H1 (cell line): Measurements from ENCODE around the gene RIMS1. TPM values are rescaled to one million over a fixed set of nuclear protein-coding genes. Genes with fewer than 3 reads are reported as not detected.

Experiments used
- CTCF ChIA-PET: fragments of 300-600 bp; sonication (Branson Sonifier 250); formaldehyde crosslinking; loops from one replicate; lab custom pipeline; 2021; ENCODE audit not compliant: partially characterized antibody; lab: Charles Lee
- POLR2A ChIA-PET: fragments of 300-600 bp; sonication (Branson Sonifier 250); formaldehyde crosslinking; loops from one replicate; lab custom pipeline; 2021; ENCODE audit warnings: inconsistent platforms; ENCODE audit not compliant: partially characterized antibody; lab: Charles Lee
- DNase-seq, 2 experiments: peaks; one replicate each; pipeline versions ENCODE4 v3.0.0 to v3.0.0-alpha.2; 2010 to 2022; ENCODE audit warnings: low spot score in 2 of 2, low read depth in 1 of 2, mixed read lengths in 1 of 2
- FAIRE-seq: peaks from 2 replicates; lab custom pipeline; 2011; peaks lifted over from hg19 to GRCh38; lab: Jason Lieb, UNC
- H2AFZ ChIP-seq: 2 replicates; pipeline ENCODE4 v1.8.1; 2012; ENCODE audit warnings: low read length, inconsistent platforms
- H2AK5ac ChIP-seq: 2 replicates; pipeline ENCODE4 v1.6.1; 2013; ENCODE audit warnings: low read depth, low read length
- H2BK120ac ChIP-seq: replicated peaks from 2 replicates; pipeline ENCODE3; 2013; ENCODE audit warnings: low read depth, low read length, inconsistent platforms
- H2BK12ac ChIP-seq: 2 replicates; pipeline ENCODE4 v1.6.1; 2013; ENCODE audit warnings: low read depth, low read length
- H2BK15ac ChIP-seq: 2 replicates; pipeline ENCODE4 v1.6.1; 2013; ENCODE audit warnings: low read length
- H2BK20ac ChIP-seq: 2 replicates; pipeline ENCODE4 v1.6.1; 2013; ENCODE audit warnings: low read length
- H2BK5ac ChIP-seq: 2 replicates; pipeline ENCODE4 v1.6.1; 2013; ENCODE audit warnings: low read depth, low read length
- H3K14ac ChIP-seq: 2 replicates; pipeline ENCODE4 v1.6.1; 2013; ENCODE audit warnings: inconsistent platforms; ENCODE audit not compliant: insufficient read length
- H3K18ac ChIP-seq: 2 replicates; pipeline ENCODE4 v1.6.1; 2013; ENCODE audit warnings: low read length; ENCODE audit errors: extremely low read depth
- H3K23ac ChIP-seq: 2 replicates; pipeline ENCODE4 v1.6.1; 2013; ENCODE audit warnings: inconsistent platforms; ENCODE audit not compliant: insufficient read length
- H3K23me2 ChIP-seq: 2 replicates; pipeline ENCODE4 v1.6.1; 2013; ENCODE audit warnings: low read depth, low read length
- H3K27ac ChIP-seq: 2 replicates; pipeline ENCODE4 v1.6.1; 2011; ENCODE audit warnings: low read depth, low read length, inconsistent platforms
- H3K27me3 ChIP-seq, 4 experiments: replicated peaks in 1 of 4; 1 replicate in 1 of 4; 2 replicates in 3 of 4; pipeline versions ENCODE4 v1.6.1 to v1.8.1; 2011 to 2013; ENCODE audit warnings: low read length in 3 of 4, mild to moderate bottlenecking in 3 of 4, inconsistent platforms in 2 of 4, mixed read lengths in 2 of 4, moderate library complexity in 1 of 4; ENCODE audit not compliant: control insufficient read depth in 3 of 4, insufficient read depth in 3 of 4; ENCODE audit errors: extremely low read depth in 1 of 4
- H3K36me3 ChIP-seq, 4 experiments: 2 replicates each; pipeline versions ENCODE4 v1.6.1 to v1.8.1; 2011 to 2013; ENCODE audit warnings: mild to moderate bottlenecking in 4 of 4, low read length in 3 of 4, moderate library complexity in 2 of 4, control low read depth in 1 of 4, inconsistent platforms in 1 of 4; ENCODE audit not compliant: insufficient read depth in 4 of 4, control insufficient read depth in 2 of 4
- H3K4ac ChIP-seq: replicated peaks from 2 replicates; pipeline ENCODE3; 2013; ENCODE audit warnings: low read length, low read depth, mixed read lengths, inconsistent platforms; ENCODE audit not compliant: insufficient read length
- H3K4me1 ChIP-seq, 4 experiments: replicated peaks in 1 of 4; 1 replicate in 1 of 4; 2 replicates in 3 of 4; pipeline versions ENCODE4 v1.6.1 to v1.8.1; 2011 to 2013; ENCODE audit warnings: low read length in 3 of 4, inconsistent platforms in 2 of 4, mixed read lengths in 1 of 4; ENCODE audit not compliant: insufficient read depth in 4 of 4, control insufficient read depth in 3 of 4
- H3K4me2 ChIP-seq, 2 experiments: 2 replicates each; pipeline versions ENCODE4 v1.6.1 to v1.8.1; 2011 to 2013; ENCODE audit warnings: low read depth in 2 of 2, low read length in 2 of 2, control low read depth in 1 of 2, inconsistent platforms in 1 of 2, mild to moderate bottlenecking in 1 of 2; ENCODE audit not compliant: insufficient read depth in 1 of 2
- H3K4me3 ChIP-seq, 4 experiments: fragments of 200-600, 300-600 bp in 1 of 4; sonication (generic), shearing (Covaris generic), sonication (Bioruptor Twin) in 1 of 4; 2 replicates each; pipeline versions ENCODE4 v1.5.1 to v1.8.1; 2011 to 2016; ENCODE audit warnings: low read length in 4 of 4, low read depth in 3 of 4, control low read depth in 2 of 4, inconsistent platforms in 2 of 4, mild to moderate bottlenecking in 2 of 4, mixed read lengths in 1 of 4, moderate library complexity in 1 of 4; ENCODE audit not compliant: insufficient read depth in 2 of 4; ENCODE audit errors: extremely low read depth in 1 of 4
- H3K56ac ChIP-seq: replicated peaks from 2 replicates; pipeline ENCODE3; 2013; ENCODE audit warnings: low read depth, mild to moderate bottlenecking, mixed read lengths, low read length, inconsistent platforms; ENCODE audit not compliant: insufficient read length
- H3K79me1 ChIP-seq: 2 replicates; pipeline ENCODE4 v1.6.1; 2013; ENCODE audit warnings: low read depth, low read length, control low read depth
- H3K79me2 ChIP-seq, 2 experiments: 2 replicates each; pipeline versions ENCODE4 v1.6.1 to v1.8.1; 2012 to 2013; ENCODE audit warnings: low read length in 2 of 2, mild to moderate bottlenecking in 2 of 2, inconsistent platforms in 1 of 2; ENCODE audit not compliant: insufficient read depth in 2 of 2, control insufficient read depth in 1 of 2
- H3K9ac ChIP-seq, 4 experiments: replicated peaks in 1 of 4; 1 replicate in 1 of 4; 2 replicates in 3 of 4; pipeline versions ENCODE4 v1.6.1 to v1.8.1; 2011 to 2013; ENCODE audit warnings: low read depth in 3 of 4, low read length in 3 of 4, control low read depth in 2 of 4, mild to moderate bottlenecking in 2 of 4, moderate library complexity in 2 of 4, inconsistent platforms in 1 of 4; ENCODE audit errors: extremely low read depth in 1 of 4
- H3K9me3 ChIP-seq, 2 experiments: 2 replicates each; pipeline versions ENCODE4 v1.6.1 to v1.8.1; 2012 to 2013; ENCODE audit warnings: mild to moderate bottlenecking in 2 of 2, moderate library complexity in 2 of 2, control low read depth in 1 of 2, inconsistent platforms in 1 of 2, low read depth in 1 of 2, low read length in 1 of 2, mixed read lengths in 1 of 2; ENCODE audit not compliant: insufficient read depth in 2 of 2
- H4K20me1 ChIP-seq, 2 experiments: replicated peaks in 1 of 2; 2 replicates each; pipeline versions ENCODE3 to v1.8.1; 2011 to 2013; ENCODE audit warnings: inconsistent platforms in 2 of 2, low read length in 2 of 2, mild to moderate bottlenecking in 1 of 2; ENCODE audit not compliant: insufficient read depth in 2 of 2, control insufficient read depth in 1 of 2
- H4K5ac ChIP-seq: 2 replicates; pipeline ENCODE4 v1.6.1; 2013; ENCODE audit warnings: low read length, low read depth, mixed read lengths, inconsistent platforms; ENCODE audit not compliant: insufficient read length
- H4K8ac ChIP-seq: 2 replicates; pipeline ENCODE4 v1.8.0; 2013; ENCODE audit warnings: mild to moderate bottlenecking, moderate library complexity, low read length, inconsistent platforms; ENCODE audit not compliant: insufficient read depth; ENCODE audit errors: extremely low read depth
- H4K91ac ChIP-seq: replicated peaks from 2 replicates; pipeline ENCODE3; 2013; ENCODE audit warnings: low read length, mixed read lengths, inconsistent platforms; ENCODE audit not compliant: insufficient read length
- ATF2 ChIP-seq: IDR thresholded peaks from 2 replicates; pipeline ENCODE4 v1.6.1; 2012; ENCODE audit warnings: low read length, inconsistent platforms
- CEBPB ChIP-seq: IDR thresholded peaks from 2 replicates; pipeline ENCODE4 v1.6.1; 2012; ENCODE audit warnings: low read depth, low read length
- CHD1 ChIP-seq: IDR thresholded peaks from 2 replicates; pipeline ENCODE4 v1.6.1; 2012; ENCODE audit warnings: low read depth, low read length, improper control_type of control experiment
- PHF8 ChIP-seq: fragments of 200-600 bp; sonication (generic); conservative IDR thresholded peaks from 2 replicates; pipeline ENCODE4 v1.7.1; 2012; ENCODE audit warnings: low read depth, mild to moderate bottlenecking, inconsistent platforms, low read length, moderate library complexity
- SIX5 ChIP-seq: IDR thresholded peaks from 2 replicates; pipeline ENCODE4 v1.6.1; 2011; ENCODE audit warnings: mild to moderate bottlenecking, low read depth, low read length
- TEAD4 ChIP-seq: IDR thresholded peaks from 2 replicates; pipeline ENCODE4 v1.6.1; 2012; ENCODE audit warnings: low read depth, low read length, inconsistent platforms, mixed read lengths
- ZNF274 ChIP-seq: IDR thresholded peaks from 2 replicates; pipeline ENCODE4 v1.7.0; 2012; ENCODE audit warnings: low read length, borderline replicate concordance; ENCODE audit errors: extremely low read depth
- WGBS, 2 experiments: shearing (Covaris generic) in 1 of 2; methylation state at CpG; one replicate each; pipeline versions ENCODE4 v1.1.6 to v1.1.7; 2013 to 2015; ENCODE audit warnings: low lambda C conversion rate in 2 of 2, mixed read lengths in 2 of 2, inconsistent platforms in 1 of 2, low coverage in 1 of 2, missing lambda C conversion rate in 1 of 2; ENCODE audit not compliant: insufficient replicate concordance in 2 of 2, insufficient coverage in 1 of 2, insufficient read length in 1 of 2; ENCODE audit errors: extremely low coverage in 1 of 2, missing lambda C conversion rate in 1 of 2; 5-methylcytosine and 5-hydroxymethylcytosine counted together
- polyA plus RNA-seq, 7 experiments: library from polyadenylated mRNA; depleted of rRNA in 3 of 7; stranded (reverse) in 5 of 7; unstranded in 2 of 7; fragments of >200 nt in 5 of 7; fragments of 200-250 nt in 2 of 7; gene quantifications; 1 replicate in 5 of 7; 2 replicates in 1 of 7; 4 replicates in 1 of 7; pipeline versions ENCODE4 v1.2.1 to v1.2.3, GENCODE V29; 2011 to 2013; ENCODE audit warnings: missing spikeins in 2 of 7, mixed read lengths in 2 of 7
- total RNA-seq: library from RNA; stranded (reverse); fragmentation: NEBNext Ultra II Directional; extraction: Animal tissue kit (Norgen Biotek cat#: 25700); gene quantifications from 2 replicates; pipeline ENCODE4 v1.2.1, GENCODE V29; 2021

RIMS1 gene
- total and polyA plus RNA-seq, 2 of the 8 experiments (the other 6 are each of a cell fraction or from before 2014, with no cell fraction given), result 0.63 to 2.3 TPM

GRCh38 chr6:72149715-72150114 is 263.4 kb downstream of the RIMS1 start:
- Histone ChIP-seq H3K18ac (no peak overlapping the region), H3K27me3 (no peaks in the 10 kb centered on the region; a peak in 1 of 7 replicates), H3K79me2 (no peaks in the 10 kb centered on the region), H3K9ac (no peak overlapping the region), H3K4me2 (no peak overlapping the region), H3K4me3 (no peak overlapping the region), H3K56ac (no peak overlapping the region), H4K5ac (no peak overlapping the region), H2BK15ac (no peak overlapping the region), H2BK120ac (no peak overlapping the region), H2AFZ (no peak overlapping the region), H3K4me1 (peaks cover 0 to 4% (median under 1%) of the 10 kb centered on the region in 4 experiments; a peak in 3 of 7 replicates), H2BK5ac (no peak overlapping the region), H3K36me3 (peaks cover 0 to 3% (median 1%) of the 10 kb centered on the region in 4 experiments; a peak in 3 of 8 replicates), H3K14ac (no peak overlapping the region), H2BK20ac (no peak overlapping the region), H4K20me1 (no peaks in the 10 kb centered on the region), H4K8ac (no peak overlapping the region; the same call in 1 of the 2 replicates), H2BK12ac (no peak overlapping the region), H3K23me2 (no peaks in the 10 kb centered on the region), H3K4ac (no peak overlapping the region), H3K79me1 (no peaks in the 10 kb centered on the region), H3K9me3 (peaks cover 27 to 30% of the 10 kb centered on the region in 2 experiments), H3K23ac (no peak overlapping the region), H2AK5ac (no peak overlapping the region), H4K91ac (no peak overlapping the region), H3K27ac (no peak overlapping the region)
- CTCF ChIA-PET, result no interaction called here
- DNase-seq (no peak), FAIRE-seq (no peak)
- WGBS, 2 experiments, result 88% methylated on average over 3 of the region's 3 CpGs; no CpG with 5 or more reads in 1 of the 2 experiments
- POLR2A ChIA-PET, result no interaction called here
- TF ChIP-seq SIX5 (no peak), CHD1 (no peak), ZNF274 (no peak), PHF8 (no peak), ATF2 (no peak), CEBPB (no peak), TEAD4 (no peak)
